OCI-LY1 (cell line): ENCODE results near the gene WFDC2.

ENCODE experiments used
- EZH2 ChIP-seq: fragments of 200-600 bp; sonication (generic), shearing (Covaris generic); IDR thresholded peaks from 2 replicates; pipeline ENCODE4 v1.8.0; 2017; ENCODE audit warnings: borderline replicate concordance, mixed run types, mild to moderate bottlenecking, antibody characterized with exemption, low read length, moderate library complexity, mixed read lengths
- TF ChIP-seq, protein P1 (sequence below): fragments of 200-600 bp; sonication (generic), shearing (Covaris generic); IDR thresholded peaks from 2 replicates; pipeline ENCODE4 v1.5.1; 2017; ENCODE audit warnings: mild to moderate bottlenecking, antibody characterized with exemption, low read length, moderate library complexity, mixed read lengths

DNA sequence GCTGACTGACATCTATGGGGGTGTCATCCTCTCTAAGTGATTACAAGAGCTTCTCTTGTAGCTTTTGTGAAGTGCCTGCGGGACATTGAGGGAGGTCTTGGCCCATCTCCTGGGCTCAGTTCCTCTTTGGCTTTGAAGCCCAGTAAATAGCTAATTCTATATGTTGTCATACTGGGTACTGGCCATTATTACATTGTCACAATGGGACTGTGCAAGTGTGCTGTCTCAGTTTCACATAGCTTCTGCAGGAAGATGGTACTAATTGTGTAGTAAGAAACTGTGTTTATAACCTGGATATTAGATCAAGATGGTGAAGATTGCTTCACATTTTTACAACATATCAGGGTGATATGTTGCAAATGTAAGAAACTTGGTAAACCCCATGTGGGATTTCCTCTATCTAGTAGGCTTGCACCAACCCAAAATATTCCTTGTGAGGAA is 26.0 kb downstream of the WFDC2 start:
- TF ChIP-seq, protein P1, sequence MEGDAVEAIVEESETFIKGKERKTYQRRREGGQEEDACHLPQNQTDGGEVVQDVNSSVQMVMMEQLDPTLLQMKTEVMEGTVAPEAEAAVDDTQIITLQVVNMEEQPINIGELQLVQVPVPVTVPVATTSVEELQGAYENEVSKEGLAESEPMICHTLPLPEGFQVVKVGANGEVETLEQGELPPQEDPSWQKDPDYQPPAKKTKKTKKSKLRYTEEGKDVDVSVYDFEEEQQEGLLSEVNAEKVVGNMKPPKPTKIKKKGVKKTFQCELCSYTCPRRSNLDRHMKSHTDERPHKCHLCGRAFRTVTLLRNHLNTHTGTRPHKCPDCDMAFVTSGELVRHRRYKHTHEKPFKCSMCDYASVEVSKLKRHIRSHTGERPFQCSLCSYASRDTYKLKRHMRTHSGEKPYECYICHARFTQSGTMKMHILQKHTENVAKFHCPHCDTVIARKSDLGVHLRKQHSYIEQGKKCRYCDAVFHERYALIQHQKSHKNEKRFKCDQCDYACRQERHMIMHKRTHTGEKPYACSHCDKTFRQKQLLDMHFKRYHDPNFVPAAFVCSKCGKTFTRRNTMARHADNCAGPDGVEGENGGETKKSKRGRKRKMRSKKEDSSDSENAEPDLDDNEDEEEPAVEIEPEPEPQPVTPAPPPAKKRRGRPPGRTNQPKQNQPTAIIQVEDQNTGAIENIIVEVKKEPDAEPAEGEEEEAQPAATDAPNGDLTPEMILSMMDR = no peak
- no peak for TF ChIP-seq EZH2
